Measurements from ENCODE around the gene ADAM33.

DNA sequence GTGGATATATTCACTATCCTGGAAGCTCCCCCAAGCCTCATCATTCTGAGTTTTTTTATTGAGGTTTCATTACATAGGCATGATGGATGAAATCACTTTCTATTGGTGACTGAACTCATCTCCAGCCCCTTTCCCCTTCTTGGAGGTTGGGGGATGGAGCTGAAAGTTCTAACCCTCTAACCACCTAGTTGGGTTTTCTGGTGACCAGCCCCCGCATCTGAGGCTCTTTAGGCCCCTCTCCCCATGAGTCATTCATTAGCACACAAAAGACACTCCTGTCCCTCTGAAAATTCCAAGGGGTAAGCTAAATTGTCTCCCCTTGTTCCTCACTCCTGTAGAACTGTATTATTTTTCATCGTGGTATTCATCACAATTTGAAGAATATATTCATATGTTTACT is 51.9 kb downstream of the ADAM33 start:
- no peak for TF ChIP-seq TAF1 (IDR thresholded peaks at IDR 0.05; ENCODE audit: low read depth)
- TF ChIP-seq, protein P1, sequence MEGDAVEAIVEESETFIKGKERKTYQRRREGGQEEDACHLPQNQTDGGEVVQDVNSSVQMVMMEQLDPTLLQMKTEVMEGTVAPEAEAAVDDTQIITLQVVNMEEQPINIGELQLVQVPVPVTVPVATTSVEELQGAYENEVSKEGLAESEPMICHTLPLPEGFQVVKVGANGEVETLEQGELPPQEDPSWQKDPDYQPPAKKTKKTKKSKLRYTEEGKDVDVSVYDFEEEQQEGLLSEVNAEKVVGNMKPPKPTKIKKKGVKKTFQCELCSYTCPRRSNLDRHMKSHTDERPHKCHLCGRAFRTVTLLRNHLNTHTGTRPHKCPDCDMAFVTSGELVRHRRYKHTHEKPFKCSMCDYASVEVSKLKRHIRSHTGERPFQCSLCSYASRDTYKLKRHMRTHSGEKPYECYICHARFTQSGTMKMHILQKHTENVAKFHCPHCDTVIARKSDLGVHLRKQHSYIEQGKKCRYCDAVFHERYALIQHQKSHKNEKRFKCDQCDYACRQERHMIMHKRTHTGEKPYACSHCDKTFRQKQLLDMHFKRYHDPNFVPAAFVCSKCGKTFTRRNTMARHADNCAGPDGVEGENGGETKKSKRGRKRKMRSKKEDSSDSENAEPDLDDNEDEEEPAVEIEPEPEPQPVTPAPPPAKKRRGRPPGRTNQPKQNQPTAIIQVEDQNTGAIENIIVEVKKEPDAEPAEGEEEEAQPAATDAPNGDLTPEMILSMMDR (IDR thresholded peaks at IDR 0.05; ENCODE audit: poor library complexity, severe bottlenecking), result no peak
- no peak for TF ChIP-seq EZH2 (IDR thresholded peaks at IDR 0.05; ENCODE audit: borderline replicate concordance, insufficient read depth, low read length, poor library complexity, severe bottlenecking)
- no peak for TF ChIP-seq SMC3 (conservative IDR thresholded peaks at IDR 0.05; ENCODE audit: poor library complexity)
- TF ChIP-seq RAD21 (conservative IDR thresholded peaks at IDR 0.05), result no peak
- TF ChIP-seq POLR2AphosphoS5 (IDR thresholded peaks at IDR 0.05), result no peak
